HG03378 (cell line): ENCODE measurements around the gene STON1.
"Not testable (repeated sequence)": the region's sequence is repeated elsewhere in the genome, so short reads cannot be mapped to it uniquely, and the experiment has no call there.

Experiments used
- ATAC-seq: cut with Tn5 transposase; IDR thresholded peaks from one replicate; pipeline ENCODE4 v1.9.1; 2021; ENCODE audit warnings: mild to moderate bottlenecking, moderate library complexity; ENCODE audit not compliant: unreplicated experiment

STON1 gene, protein sequence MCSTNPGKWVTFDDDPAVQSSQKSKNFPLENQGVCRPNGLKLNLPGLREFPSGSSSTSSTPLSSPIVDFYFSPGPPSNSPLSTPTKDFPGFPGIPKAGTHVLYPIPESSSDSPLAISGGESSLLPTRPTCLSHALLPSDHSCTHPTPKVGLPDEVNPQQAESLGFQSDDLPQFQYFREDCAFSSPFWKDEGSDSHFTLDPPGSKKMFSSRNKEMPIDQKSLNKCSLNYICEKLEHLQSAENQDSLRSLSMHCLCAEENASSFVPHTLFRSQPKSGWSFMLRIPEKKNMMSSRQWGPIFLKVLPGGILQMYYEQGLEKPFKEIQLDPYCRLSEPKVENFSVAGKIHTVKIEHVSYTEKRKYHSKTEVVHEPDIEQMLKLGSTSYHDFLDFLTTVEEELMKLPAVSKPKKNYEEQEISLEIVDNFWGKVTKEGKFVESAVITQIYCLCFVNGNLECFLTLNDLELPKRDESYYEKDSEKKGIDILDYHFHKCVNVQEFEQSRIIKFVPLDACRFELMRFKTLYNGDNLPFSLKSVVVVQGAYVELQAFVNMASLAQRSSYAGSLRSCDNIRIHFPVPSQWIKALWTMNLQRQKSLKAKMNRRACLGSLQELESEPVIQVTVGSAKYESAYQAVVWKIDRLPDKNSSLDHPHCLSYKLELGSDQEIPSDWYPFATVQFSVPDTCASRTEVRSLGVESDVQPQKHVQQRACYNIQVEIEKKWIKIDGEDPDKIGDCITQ

DNA sequence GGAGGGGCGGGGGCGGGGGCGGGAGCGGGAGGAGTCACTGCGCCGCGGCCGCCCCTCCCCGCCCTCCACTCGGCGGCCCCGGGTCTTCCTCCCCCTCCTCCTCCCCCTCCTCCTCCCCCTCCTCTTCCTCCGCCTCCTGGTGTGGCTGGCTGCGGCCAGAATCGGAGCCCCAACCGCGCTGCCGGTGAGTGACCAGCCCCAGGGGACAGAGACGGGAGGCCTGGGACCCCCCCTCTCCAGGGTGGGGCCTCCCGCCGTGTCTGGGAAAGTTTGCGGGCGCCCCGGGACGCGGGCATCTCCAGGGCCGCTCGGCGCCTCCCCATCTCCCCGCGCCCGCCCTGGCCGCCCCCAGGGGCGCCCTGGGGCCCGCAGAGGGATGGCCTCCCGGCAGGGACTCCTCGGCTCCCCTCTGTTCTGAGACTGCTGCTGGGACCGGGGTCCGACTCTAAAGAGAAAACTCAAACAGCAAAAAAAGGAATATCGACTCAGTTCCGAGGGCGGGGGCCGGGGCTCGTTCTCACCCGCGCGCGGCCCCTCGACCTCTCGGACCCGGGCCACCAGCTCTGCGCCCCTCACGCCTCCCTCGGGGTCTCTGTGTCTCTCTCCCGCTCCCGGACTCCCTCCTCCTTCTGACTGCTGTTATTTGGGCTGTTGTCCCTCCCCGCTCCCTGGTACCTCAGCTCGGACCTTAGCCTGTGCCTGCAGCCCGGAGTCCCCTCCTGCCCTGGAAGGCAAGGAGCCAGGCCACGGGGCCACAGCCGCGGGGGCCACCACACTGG lies at the start of gene STON1:
TSS of gene STON1 (plus strand) at position 122 of the 779 bp plus-strand sequence. CDS start 50,480 bp downstream, outside the sequence.
- no peak for ATAC-seq

DNA sequence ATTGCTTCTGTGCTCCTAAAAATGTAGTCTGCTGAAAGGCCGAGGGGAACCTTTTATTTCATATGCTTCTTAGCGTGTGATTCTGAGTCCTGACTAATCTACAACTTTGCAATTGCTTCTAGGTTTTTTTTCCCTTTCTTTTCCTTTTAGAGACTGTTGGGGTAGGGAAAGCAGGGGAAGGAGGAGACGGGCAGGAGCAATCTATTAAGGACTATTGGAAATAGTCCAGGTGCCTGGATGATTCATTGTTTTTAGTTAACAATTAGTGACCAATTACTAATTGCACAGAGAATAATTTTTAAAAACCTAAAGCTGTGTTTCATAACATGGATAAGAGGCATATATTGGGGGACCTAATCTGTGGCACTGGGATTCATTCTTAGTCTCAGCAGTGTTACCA lies 49.4 kb upstream of the STON1 start:
- ATAC-seq, result no peak

DNA sequence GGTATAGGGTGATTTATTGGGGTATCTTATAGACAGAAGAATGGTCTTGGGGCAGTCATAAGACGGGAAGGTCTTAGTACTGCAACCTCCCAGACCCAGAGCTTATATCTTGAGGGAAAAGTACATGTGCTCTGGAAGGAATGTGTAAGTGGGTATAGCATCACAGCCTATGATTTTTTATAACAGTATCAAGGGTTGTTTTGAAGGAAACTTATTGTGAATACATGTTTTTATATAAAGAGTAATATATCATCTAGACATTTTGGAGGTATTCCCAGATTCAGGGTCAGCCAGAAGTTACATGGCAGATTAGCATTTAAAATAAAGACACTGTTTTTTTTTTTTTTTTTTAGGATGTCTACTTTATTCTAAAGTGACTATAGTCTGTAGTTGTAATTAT lies 47.6 kb upstream of the STON1 start:
- ATAC-seq, result no peak

DNA sequence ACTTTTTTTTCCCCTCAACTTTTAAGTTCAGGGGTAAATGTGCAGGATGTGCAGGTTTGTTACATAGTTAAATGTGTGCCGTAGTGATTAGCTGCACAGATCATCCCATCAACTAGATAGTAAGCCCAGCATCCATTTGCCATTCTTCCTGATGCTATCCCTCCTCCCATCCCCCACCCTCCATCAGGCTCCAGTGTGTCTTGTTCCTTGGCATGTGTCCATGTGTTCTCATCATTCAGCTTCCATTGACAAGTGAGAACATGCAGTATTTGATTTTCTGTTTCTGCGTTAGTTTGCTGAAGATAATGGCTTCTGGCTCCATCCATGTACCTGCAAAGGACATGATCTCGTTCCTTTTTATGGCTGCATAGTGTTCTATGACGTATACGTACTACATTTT lies 47.2 kb upstream of the STON1 start:
- ATAC-seq, result no peak

DNA sequence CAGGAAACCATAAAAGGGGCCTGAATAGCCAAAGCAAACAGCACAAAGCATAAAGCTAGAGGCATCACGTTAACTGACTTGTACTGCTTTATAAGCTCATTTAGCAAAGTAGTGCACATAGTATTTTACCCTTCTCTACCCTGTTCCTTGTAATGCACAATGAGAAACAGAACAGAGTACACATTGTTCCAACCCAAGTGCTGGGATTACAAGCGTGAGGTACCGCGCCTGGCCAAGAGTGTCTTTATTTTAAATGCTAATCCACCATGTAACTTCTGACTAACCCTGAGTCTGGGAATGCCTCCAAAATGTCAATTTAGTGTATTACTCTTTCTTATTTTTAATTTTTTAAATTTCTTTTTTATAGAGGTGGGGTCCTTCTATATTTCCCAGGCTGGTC lies 46.4 kb upstream of the STON1 start:
- no peak for ATAC-seq

DNA sequence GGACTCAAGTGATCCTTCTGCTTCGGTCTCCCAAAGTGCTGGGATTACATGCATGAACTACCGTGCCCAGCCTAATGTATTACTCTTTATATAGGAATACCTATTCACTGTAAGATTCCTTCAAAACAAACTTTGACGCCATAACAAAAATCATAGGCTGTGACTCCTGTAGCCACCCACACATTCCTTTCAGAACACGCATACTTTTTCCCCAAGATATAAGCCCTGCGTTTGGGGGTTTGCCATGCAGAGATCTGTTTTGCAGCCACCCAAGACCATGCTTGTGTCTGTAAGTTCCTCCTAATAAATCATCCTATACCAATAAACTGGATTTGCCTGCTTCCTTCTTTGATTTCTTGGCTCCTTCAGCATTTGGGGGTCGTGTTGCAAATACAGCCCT lies 46.0 kb upstream of the STON1 start:
- ATAC-seq, result no peak

DNA sequence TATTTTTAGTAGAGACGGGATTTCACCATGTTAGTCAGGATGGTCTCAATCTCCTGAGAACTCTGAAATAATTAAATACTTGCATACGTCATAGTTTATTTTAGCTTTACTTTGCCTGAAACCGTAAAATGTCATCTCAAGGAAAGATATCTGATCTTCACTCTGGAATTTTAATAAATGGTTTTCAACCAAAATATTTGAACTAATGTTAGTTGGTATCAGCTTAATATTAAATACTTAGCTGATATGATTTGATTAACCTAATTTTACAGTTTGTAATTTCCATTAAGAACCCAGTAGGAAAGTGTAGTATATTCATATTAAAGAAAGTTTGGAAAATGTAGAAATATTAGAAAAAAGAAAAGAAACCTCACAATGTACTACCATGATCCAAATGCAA lies 41.4 kb upstream of the STON1 start:
- no peak for ATAC-seq

DNA sequence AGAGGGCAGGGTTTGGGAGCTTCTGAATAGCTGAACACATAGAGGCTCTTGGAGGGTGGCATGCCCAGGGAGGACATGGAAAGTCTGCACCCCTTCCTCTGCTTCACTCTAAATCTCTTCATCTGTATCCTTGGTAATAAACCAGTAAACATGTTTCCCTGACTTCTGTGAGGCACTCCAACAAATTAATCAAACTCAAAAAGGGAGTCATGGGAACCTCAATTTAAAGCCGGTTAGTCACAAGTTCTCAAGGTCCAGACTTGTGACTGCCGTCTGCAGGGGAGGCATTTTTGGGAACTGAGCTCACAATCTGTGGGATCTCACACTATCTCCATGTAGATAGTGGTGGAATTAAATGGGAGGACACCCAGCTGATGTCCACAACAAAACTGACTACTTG lies 33.1 kb upstream of the STON1 start:
- ATAC-seq, result no peak

DNA sequence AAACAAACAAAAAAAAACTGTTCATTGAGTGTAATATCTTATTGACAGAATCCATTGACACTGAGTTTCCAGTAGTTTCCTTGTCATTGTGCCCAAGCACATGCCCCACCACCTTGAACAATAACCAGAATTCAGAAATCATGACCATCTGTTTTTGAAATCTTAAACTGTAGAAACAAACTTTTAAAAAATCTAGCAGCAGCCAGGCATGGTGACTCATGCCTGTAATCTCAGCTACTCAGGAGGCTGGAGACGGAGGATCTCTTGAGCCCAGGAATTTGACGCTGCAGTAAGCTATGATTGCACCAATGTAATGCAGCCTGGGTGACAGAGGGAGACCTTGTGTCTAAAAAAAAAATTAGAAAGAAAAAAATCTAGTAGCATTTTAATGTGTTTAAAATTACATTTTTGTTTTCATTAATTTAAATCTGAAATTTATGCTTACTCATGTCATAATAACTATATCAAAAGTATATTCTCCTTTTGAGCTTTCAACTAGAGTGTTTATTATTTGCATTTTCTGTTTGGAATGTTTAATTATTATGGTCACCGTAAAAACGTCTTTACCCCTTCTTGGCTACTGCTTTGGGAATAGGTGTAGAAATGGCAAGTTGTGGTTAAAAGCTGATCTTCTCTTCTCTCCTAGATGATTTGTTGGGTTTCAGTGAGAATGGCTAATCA lies 25.2 kb upstream of the STON1 start:
- ATAC-seq, result no peak

DNA sequence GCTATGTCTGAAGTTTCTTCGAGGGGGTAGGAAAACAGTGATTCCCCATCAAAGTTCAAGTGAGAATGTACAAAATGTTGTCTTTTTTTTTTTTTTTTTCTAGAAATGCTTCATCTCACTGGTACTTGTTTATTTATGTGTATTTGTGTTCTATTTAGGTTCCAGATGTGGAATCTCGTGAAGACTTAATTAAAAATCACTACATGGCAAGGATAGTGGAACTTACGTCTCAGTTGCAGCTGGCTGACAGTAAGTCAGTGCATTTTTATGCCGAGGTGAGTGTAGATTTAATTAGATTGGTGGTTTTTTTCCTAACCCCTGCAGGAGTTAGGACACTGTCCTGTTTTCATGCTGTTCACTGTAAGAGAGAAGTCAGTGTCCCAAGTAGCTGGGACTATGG lies 22.8 kb upstream of the STON1 start:
- no peak for ATAC-seq

DNA sequence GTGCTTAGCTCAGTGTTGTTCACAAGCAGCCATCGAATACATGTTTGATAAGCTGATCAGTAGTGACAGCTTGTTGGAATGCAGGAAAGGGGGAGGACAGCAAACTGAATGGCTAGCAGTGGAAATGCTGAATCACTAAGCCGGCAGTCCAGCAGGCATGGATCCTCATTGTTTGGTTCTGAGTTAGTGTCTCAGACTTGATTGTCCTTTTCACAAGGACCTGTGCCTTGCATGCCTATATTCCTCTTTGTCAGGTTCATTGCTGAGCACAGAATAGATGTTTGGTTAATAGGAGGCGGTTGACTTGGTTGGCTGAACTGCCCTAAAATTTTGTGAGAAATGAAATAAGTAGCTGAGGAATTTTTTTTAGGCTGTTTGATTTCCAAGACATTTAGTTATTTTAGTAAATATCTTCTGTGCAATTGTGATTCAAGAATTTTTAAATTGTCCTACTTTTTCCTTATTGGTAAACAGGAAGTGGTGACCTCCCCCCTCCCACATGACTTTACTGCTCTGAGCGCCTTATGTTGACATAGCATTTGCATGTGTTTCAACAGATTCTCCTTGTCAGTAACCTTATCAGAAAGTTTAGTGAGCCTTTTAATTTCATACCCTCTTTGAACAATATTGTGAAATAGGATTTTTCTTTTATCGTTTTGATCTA lies 21.4 kb upstream of the STON1 start:
- no peak for ATAC-seq

DNA sequence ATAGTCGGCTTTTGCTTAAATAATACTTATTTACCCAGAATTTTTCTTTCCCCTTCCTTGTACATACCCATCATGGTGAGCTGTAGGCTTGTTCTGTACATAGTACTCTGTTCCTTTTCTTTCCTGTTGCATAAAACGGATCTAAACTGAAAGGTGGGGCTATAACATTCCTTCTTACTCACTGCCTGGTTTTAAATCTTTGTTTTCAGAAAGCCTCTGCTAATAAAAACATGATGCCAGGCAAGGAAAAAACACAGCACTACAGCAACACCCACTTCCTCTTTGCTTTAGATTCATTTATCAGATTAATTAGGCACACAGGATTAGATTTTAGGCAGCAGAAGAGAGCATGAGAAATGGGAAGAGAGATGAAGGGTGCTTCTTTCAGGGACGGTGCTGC lies 19.6 kb upstream of the STON1 start:
- ATAC-seq, result no peak

DNA sequence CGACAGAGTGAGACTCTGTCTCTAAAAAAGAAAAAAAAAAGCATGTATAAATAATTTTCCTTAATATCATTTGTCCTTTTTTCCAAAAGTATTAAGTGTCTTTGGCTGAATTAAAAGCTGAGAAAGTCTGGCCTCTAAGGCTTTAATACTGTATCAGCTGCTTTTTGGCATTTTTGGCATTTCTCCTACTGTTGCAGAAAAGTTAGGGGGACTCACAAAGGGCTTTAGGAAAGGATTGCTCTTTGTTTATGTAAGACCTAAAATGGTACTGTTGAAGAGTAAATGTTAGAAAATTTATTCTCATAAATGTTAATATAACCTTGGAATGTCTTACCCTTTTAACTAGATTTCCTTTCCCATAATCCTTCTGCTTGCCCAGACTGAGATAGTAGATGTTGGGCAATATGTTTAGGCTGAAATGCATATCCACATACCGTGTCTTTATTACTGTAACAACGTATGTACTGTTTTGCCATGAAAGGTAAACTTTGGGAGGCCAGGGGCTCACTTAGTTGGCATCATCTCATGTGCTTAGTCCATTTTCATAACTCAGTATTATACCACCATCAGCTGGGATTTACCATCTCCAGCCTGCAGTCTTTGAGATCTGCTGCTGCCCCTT lies 18.0 kb upstream of the STON1 start:
- ATAC-seq, result no peak

DNA sequence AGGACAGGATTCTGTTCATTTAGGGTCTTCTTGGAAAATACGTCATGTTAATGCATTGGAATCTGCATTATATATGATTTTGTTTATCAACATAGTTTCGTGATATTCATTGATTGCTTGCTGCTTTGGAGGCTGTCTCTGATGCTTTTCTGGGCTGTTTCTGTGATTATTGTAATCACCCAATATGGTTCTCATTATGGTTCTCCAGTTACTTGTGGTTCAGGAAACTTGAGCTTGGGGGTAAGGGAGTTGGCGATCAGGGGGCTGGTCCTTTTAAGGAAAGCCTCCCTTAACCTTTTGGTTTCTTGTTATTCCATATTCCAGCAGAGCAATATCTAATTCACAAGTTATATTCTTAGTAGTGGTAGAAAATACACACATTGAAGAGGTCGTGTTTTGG lies 17.4 kb upstream of the STON1 start:
- ATAC-seq, result no peak

DNA sequence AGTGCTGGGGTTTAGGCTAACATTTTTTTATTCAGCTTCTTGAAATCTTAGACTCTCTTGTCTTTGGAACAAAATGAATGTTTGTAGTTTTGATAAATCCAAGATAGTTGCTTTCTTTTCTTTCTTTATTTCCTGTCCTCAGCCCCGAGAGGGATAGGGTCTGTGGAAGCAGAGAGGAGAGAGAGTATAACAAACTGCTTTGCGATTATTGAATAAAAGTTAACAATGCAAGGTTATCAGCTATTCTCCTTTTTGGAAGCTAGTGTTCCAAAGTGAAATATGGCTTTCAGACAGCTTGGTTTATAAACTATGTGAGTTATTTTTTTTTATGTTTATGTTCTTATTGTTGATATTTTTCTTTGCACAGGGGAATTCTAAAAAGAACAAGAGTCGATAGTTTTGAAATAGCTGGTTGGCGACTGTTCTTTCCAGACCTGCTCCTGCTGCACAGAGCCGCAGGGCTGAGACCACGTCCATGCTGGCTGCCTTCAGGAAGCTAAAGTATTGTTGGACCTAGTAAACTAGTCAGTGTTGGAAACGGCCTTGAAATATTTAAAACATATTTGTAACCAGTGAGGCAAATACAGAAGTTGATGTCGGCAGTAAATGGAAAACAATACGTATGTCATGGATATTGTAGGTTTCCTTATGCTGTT lies 15.5 kb upstream of the STON1 start:
- no peak for ATAC-seq

DNA sequence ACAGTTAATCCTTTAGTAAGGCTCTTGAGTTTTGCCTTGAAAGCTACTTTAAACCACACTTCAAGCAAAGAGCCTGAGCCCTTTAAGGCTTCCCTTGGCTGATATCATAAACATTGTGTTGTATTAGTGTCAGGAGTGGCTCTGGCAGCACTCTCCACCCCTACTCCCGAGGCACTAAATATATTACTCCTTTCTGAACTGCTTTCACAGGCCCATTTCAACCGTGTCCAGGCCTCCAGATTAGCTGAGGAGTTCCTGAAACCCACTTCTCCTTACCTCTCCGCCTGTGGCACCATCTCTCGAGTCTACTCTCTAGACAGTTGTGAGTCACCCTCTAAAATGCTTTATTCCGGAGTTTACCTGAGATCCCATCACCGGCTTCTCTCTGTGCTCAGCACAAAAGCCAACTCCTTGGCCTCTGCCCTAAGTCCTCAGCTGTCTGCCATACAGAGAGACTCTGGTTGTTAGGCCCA lies 14.4 kb upstream of the STON1 start:
- no peak for ATAC-seq

DNA sequence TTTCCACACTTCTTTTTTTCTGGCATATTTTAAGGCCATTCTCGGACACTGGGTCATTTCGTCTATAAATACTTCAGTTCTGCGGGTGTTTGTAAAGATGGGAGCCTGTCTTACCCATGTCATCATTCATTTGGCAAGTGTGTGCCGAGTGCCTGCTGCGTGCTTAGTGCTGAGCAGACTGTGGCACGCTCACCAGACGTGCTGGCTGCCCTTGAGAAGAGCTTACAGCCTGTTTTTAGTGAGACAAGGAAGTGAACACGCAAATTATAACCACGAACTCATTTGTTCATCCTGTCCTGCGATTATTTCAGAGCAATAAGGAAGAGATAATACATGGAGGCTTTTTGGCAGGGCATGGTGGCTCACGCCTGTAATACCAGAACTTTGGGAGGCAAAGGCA lies 10.4 kb upstream of the STON1 start:
- no peak for ATAC-seq

DNA sequence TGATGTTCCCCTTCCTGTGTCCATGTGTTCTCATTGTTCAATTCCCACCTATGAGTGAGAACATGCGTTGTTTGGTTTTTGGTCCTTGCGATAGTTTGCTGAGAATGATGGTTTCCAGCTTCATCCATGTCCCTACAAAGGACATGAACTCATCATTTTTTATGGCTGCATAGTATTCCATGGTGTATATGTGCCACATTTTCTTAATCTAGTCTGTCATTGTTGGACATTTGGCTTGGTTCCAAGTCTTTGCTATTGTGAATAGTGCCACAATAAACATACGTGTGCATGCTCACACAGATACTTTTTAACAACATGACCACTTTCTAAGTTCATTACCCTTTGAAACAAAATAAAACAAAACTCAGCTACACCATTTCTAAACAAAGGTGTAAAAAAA lies 5.2 kb upstream of the STON1 start:
- ATAC-seq, result not testable (repeated sequence)

DNA sequence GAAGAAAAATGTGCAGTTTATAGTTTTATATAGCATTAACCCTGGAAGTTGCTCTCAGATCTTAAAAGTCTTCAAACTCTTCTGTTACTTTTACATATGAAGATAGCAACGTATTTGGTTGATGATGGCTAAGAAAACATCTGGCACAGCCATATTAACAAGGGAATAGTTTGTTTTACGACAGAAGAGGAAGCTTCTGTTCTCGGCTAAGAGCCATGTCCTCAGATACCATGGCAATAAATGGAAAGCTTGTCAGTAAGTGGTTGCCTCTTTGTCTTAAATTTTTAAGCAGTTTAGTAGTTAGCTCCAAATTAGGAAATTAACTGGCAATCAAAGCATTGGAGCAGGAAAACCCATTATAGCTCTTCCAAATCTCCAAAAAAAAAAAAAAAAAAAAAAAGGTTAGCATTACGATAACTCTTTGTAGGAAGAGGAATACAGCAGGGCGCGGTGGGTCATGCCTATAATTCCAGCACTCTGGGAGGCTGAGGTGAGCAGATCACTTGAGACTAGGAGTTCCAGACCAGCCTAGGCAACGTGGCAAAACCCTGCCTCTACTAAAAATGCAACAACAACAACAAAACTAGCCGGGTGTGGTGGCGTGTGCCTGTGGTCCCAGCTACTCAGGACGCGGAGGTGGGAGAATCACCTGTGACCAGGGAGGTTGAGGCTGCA lies 4.5 kb upstream of the STON1 start:
- no peak for ATAC-seq
